HepG2 (cell line): Measurements from ENCODE around the gene ITGB3. TPM values are rescaled to one million over a fixed set of nuclear protein-coding genes. Genes with fewer than 3 reads are reported as not detected.

Source experiments
- ATAC-seq: fragments of 200-7000 bp; cut with Tn5 transposase; 3 replicates; pipeline ENCODE4 v1.9.1; 2020; ENCODE audit warnings: mild to moderate bottlenecking, moderate library complexity
- BruUV-seq: library from RNA; stranded (reverse); fragments of 400-500 nt; replicated peaks from 2 replicates; lab custom pipeline; 2021; lab: Mats Ljungman, UMichigan
- CTCF ChIA-PET: fragments of 300-600 bp; formaldehyde crosslinking; extraction: SDS; loops from one replicate; lab custom pipeline; 2021; ENCODE audit warnings: low total read pairs, inconsistent platforms, low intra/inter-chr PET ratio; lab: Yijun Ruan, JAX
- POLR2A ChIA-PET: fragments of 350-600 bp; sonication (Branson Sonifier 250); formaldehyde crosslinking; loops from one replicate; lab custom pipeline; 2020; ENCODE audit warnings: antibody characterized with exemption, inconsistent platforms; lab: Yijun Ruan, JAX
- DNase-seq: peaks from one replicate; pipeline ENCODE4 v3.0.0-alpha.2; 2015; ENCODE audit warnings: low spot score
- FAIRE-seq: peaks from 3 replicates; lab custom pipeline; 2011; peaks lifted over from hg19 to GRCh38; lab: Jason Lieb, UNC
- H2AFZ ChIP-seq: one replicate; pipeline ENCODE4 v1.6.1; 2011; ENCODE audit warnings: low read length, inconsistent platforms
- H3K27ac ChIP-seq: fragments of 300-600 bp; 3 replicates; pipeline ENCODE4 v1.8.0; 2011; ENCODE audit warnings: mixed run types, mild to moderate bottlenecking, mixed read lengths, low read length, inconsistent platforms; ENCODE audit not compliant: insufficient read depth; ENCODE audit errors: extremely low read length
- H3K27me3 ChIP-seq, 2 experiments: fragments of 200-600 bp in 1 of 2; 2 replicates in 1 of 2; 3 replicates in 1 of 2; pipeline versions ENCODE4 v1.6.0 to v1.8.0; 2011; ENCODE audit warnings: low read length in 2 of 2, mild to moderate bottlenecking in 2 of 2, moderate library complexity in 2 of 2, inconsistent platforms in 1 of 2; ENCODE audit not compliant: insufficient read depth in 2 of 2, control insufficient read depth in 1 of 2
- H3K36me3 ChIP-seq, 2 experiments: fragments of 200-600 bp in 1 of 2; replicated peaks in 1 of 2; 2 replicates in 1 of 2; 3 replicates in 1 of 2; pipeline versions ENCODE4 v1.5.1 to v1.8.0; 2011; ENCODE audit warnings: low read length in 2 of 2, inconsistent platforms in 1 of 2; ENCODE audit not compliant: insufficient read depth in 2 of 2, control insufficient read depth in 1 of 2
- H3K4me1 ChIP-seq: 2 replicates; pipeline ENCODE4 v1.5.1; 2012; ENCODE audit warnings: low read length, inconsistent platforms; ENCODE audit not compliant: insufficient read depth
- H3K4me2 ChIP-seq: 2 replicates; pipeline ENCODE4 v1.6.0; 2011; ENCODE audit warnings: low read depth, low read length, inconsistent platforms
- H3K4me3 ChIP-seq, 3 experiments: fragments of 200-600 bp in 1 of 3; sonication (generic), shearing (Covaris generic) in 1 of 3; replicated peaks in 1 of 3; 2 replicates each; pipeline ENCODE4 v1.5.1; 2011 to 2016; ENCODE audit warnings: low read length in 3 of 3, inconsistent platforms in 2 of 3, low read depth in 2 of 3, mild to moderate bottlenecking in 2 of 3, control low read depth in 1 of 3, mixed read lengths in 1 of 3; ENCODE audit not compliant: insufficient read depth in 1 of 3
- H3K79me2 ChIP-seq: one replicate; pipeline ENCODE4 v1.6.1; 2011; ENCODE audit warnings: low read length, inconsistent platforms; ENCODE audit not compliant: insufficient read depth
- H3K9ac ChIP-seq: 2 replicates; pipeline ENCODE4 v1.6.0; 2011; ENCODE audit warnings: mild to moderate bottlenecking, low read depth, low read length, inconsistent platforms; ENCODE audit not compliant: insufficient read depth
- H3K9me3 ChIP-seq: 2 replicates; pipeline ENCODE4 v1.5.1; 2012; ENCODE audit warnings: mild to moderate bottlenecking, low read length
- H4K20me1 ChIP-seq: 2 replicates; pipeline ENCODE4 v1.6.0; 2011; ENCODE audit warnings: inconsistent platforms, mild to moderate bottlenecking, low read length, moderate library complexity; ENCODE audit not compliant: insufficient read depth
- CTCF ChIP-seq: sonication (generic); formaldehyde crosslinking; IDR thresholded peaks from 2 replicates; pipeline ENCODE4 v1.5.0; 2020; ENCODE audit warnings: mild to moderate bottlenecking, missing genetic modification reagents, moderate library complexity
- E2F5 ChIP-seq: sonication (generic); formaldehyde crosslinking; conservative IDR thresholded peaks from 2 replicates; pipeline ENCODE4 v1.4.0; 2020; ENCODE audit warnings: missing genetic modification reagents
- HINFP ChIP-seq: sonication (generic); formaldehyde crosslinking; IDR thresholded peaks from 2 replicates; pipeline ENCODE4 v1.4.0; 2020; ENCODE audit warnings: low read depth, mild to moderate bottlenecking, missing genetic modification reagents
- IKZF4 ChIP-seq: sonication (generic); formaldehyde crosslinking; IDR thresholded peaks from 2 replicates; pipeline ENCODE4 v1.5.1; 2020; ENCODE audit warnings: borderline replicate concordance, mild to moderate bottlenecking, low read depth, missing genetic modification reagents; ENCODE audit errors: not compliant biosample characterization
- KAT2B ChIP-seq: fragments of 150-350 bp; IDR thresholded peaks from 2 replicates; pipeline ENCODE4 v1.6.1; 2014; ENCODE audit warnings: low read depth, low read length, borderline replicate concordance
- KAT7 ChIP-seq: IDR thresholded peaks from 2 replicates; pipeline ENCODE4 v1.6.1; 2018; ENCODE audit warnings: borderline replicate concordance, missing compliant biosample characterization
- NR3C1 ChIP-seq: sonication (generic); formaldehyde crosslinking; IDR thresholded peaks from 2 replicates; pipeline ENCODE4 v1.4.0; 2020; ENCODE audit warnings: missing genetic modification reagents
- PAXIP1 ChIP-seq: sonication (generic); formaldehyde crosslinking; conservative IDR thresholded peaks from 2 replicates; pipeline ENCODE4 v1.4.0; 2020; ENCODE audit warnings: mild to moderate bottlenecking, missing genetic modification reagents, moderate library complexity
- ZNF850 ChIP-seq: sonication (generic); formaldehyde crosslinking; conservative IDR thresholded peaks from 2 replicates; pipeline ENCODE4 v1.9.0; 2021; ENCODE audit warnings: mild to moderate bottlenecking, missing genetic modification reagents
- ZNF891 ChIP-seq: sonication (generic); formaldehyde crosslinking; IDR thresholded peaks from 2 replicates; pipeline ENCODE4 v1.5.0; 2020; ENCODE audit warnings: mild to moderate bottlenecking, missing genetic modification reagents
- WGBS: methylation state at CpG from one replicate; pipeline ENCODE4 v1.1.6; 2017; ENCODE audit warnings: low lambda C conversion rate; 5-methylcytosine and 5-hydroxymethylcytosine counted together
- in situ Hi-C: cut with HindIII; loops from 2 replicates; pipeline ENCODE4 v1.10.0; 2017; ENCODE audit warnings: low pct_unique_long_range_greater_than_20kb; ENCODE audit not compliant: extremely low pct_ligation_motif_present
- intact Hi-C: fragments of 100-400 bp; cut with micrococcal nuclease; formaldehyde crosslinking; loops from one replicate; pipeline ENCODE4 v1.10.0; 2022; ENCODE audit not compliant: unreplicated experiment
- polyA plus RNA-seq, 8 experiments: library from polyadenylated mRNA; depleted of rRNA in 3 of 8; stranded (reverse) in 7 of 8; unstranded in 1 of 8; fragments of >200 nt; fragmentation: Illumina TruSeq in 4 of 8; extraction: Trizol in 4 of 8; gene quantifications; 2 replicates each; pipeline versions ENCODE4 v1.2.1 to v1.2.3, GENCODE V29; 2011 to 2016; ENCODE audit warnings: low read depth in 4 of 8, missing spikeins in 1 of 8, mixed read lengths in 1 of 8; ENCODE audit not compliant: insufficient read depth in 1 of 8
- total RNA-seq, 5 experiments: library from RNA; depleted of rRNA; stranded (reverse); fragments of >200 nt; fragmentation: Illumina TruSeq; extraction: Trizol; gene quantifications; 2 replicates each; pipeline ENCODE4 v1.2.3, GENCODE V29; 2016; ENCODE audit warnings: low read depth in 1 of 5
- TF ChIP-seq, protein P1 (sequence below): sonication (generic); formaldehyde crosslinking; IDR thresholded peaks from 2 replicates; pipeline ENCODE4 v1.4.0; 2020; ENCODE audit warnings: mild to moderate bottlenecking, low read depth, missing genetic modification reagents

Gene ITGB3
- total and polyA plus RNA-seq, 2 of the 13 experiments (the other 11 are each of a cell fraction or from before 2014, with no cell fraction given): 0.09 to 0.31 TPM

GRCh38 chr17:47239967-47240651 is 13.5 kb upstream of the ITGB3 start:
- Histone ChIP-seq H3K27ac (no peak overlapping the region), H3K36me3 (no peaks in the 10 kb centered on the region), H3K4me2 (no peak overlapping the region), H3K4me3 (no peak overlapping the region), H2AFZ (no peak overlapping the region), H3K79me2 (no peaks in the 10 kb centered on the region), H4K20me1 (no peaks in the 10 kb centered on the region), H3K4me1 (no peaks in the 10 kb centered on the region), H3K27me3 (no peaks in the 10 kb centered on the region; a peak in 1 of 5 replicates), H3K9me3 (no peaks in the 10 kb centered on the region), H3K9ac (no peak overlapping the region)
- DNase-seq (no peak), ATAC-seq (no peak; the same call in 2 of the 3 replicates), FAIRE-seq (no peak)
- no TSS peak for BruUV-seq
- ChIA-PET CTCF (no interaction called here), POLR2A (interaction anchor here (1.1 kb wide), 1 partner anchor 12 kb away, joined by 5 read pairs; no protein-coding TSS in a partner anchor)
- TF ChIP-seq IKZF4 (CRISPR knock-in tag): no peak
- no peak for TF ChIP-seq KAT2B
- TF ChIP-seq, protein P1, sequence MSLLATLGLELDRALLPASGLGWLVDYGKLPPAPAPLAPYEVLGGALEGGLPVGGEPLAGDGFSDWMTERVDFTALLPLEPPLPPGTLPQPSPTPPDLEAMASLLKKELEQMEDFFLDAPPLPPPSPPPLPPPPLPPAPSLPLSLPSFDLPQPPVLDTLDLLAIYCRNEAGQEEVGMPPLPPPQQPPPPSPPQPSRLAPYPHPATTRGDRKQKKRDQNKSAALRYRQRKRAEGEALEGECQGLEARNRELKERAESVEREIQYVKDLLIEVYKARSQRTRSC (CRISPR knock-in tag): no peak
- no peak for TF ChIP-seq PAXIP1 (CRISPR knock-in tag)
- no peak for TF ChIP-seq CTCF (CRISPR knock-in tag)
- no peak for TF ChIP-seq NR3C1 (CRISPR knock-in tag)
- no peak for TF ChIP-seq ZNF891 (CRISPR knock-in tag)
- TF ChIP-seq ZNF850 (CRISPR knock-in tag): no peak
- TF ChIP-seq E2F5: no peak
- no peak for TF ChIP-seq HINFP
- TF ChIP-seq KAT7: no peak
- in situ Hi-C loops (no loop called here), intact Hi-C loops (no loop called here)
- WGBS: 53% methylated on average over 3 of the region's 3 CpGs
